Panc1 (cell line): ENCODE data around the gene TGFB2. TPM values are rescaled to one million over a fixed set of nuclear protein-coding genes. Genes with fewer than 3 reads are reported as not detected.
A peak's percentile ranks its signal among the peaks of the same experiment; 100 is the strongest.

Source experiments
- ATAC-seq: fragments of 200-7000 bp; cut with Tn5 transposase; 2 replicates; pipeline ENCODE4 v1.9.1; 2020; ENCODE audit warnings: mild to moderate bottlenecking, moderate library complexity
- BruUV-seq: library from RNA; stranded (reverse); fragments of 400-500 nt; replicated peaks from 2 replicates; lab custom pipeline; 2021; lab: Mats Ljungman, UMichigan
- CTCF ChIA-PET: fragments of 300-600 bp; sonication (Branson Sonifier 250); formaldehyde crosslinking; loops from one replicate; lab custom pipeline; 2022; ENCODE audit warnings: antibody characterized with exemption; lab: Charles Lee
- POLR2A ChIA-PET: fragments of 300-600 bp; sonication (Branson Sonifier 250); formaldehyde crosslinking; loops from one replicate; lab custom pipeline; 2022; ENCODE audit warnings: antibody characterized with exemption; lab: Charles Lee
- DNase-seq: peaks from one replicate; pipeline ENCODE4 v3.0.0-alpha.2; 2010; ENCODE audit warnings: low read depth, low spot score
- H3K27ac ChIP-seq: 2 replicates; pipeline ENCODE4 v1.5.1; 2011; ENCODE audit warnings: mild to moderate bottlenecking, low read length, inconsistent platforms
- H3K27me3 ChIP-seq: fragments of 200-500 bp; sonication (Bioruptor generic); 2 replicates; pipeline ENCODE4 v1.6.0; 2014; ENCODE audit warnings: low read length, inconsistent platforms; ENCODE audit not compliant: control insufficient read depth, insufficient read depth
- H3K36me3 ChIP-seq: fragments of 200-500 bp; sonication (Bioruptor generic); 2 replicates; pipeline ENCODE4 v1.5.1; 2014; ENCODE audit warnings: inconsistent platforms, mild to moderate bottlenecking, low read length, moderate library complexity; ENCODE audit not compliant: control insufficient read depth, insufficient read depth
- H3K4me1 ChIP-seq: 2 replicates; pipeline ENCODE4 v1.5.1; 2011; ENCODE audit warnings: inconsistent platforms, mild to moderate bottlenecking, low read length, moderate library complexity; ENCODE audit not compliant: control insufficient read depth, insufficient read depth
- H3K4me3 ChIP-seq, 2 experiments: 2 replicates each; pipeline ENCODE4 v1.5.1; 2011 to 2012; ENCODE audit warnings: low read depth in 2 of 2, low read length in 2 of 2, mild to moderate bottlenecking in 2 of 2, inconsistent platforms in 1 of 2, moderate library complexity in 1 of 2
- H3K9me3 ChIP-seq: fragments of 200-500 bp; sonication (Bioruptor generic); 2 replicates; pipeline ENCODE4 v1.5.1; 2014; ENCODE audit warnings: low read depth, mild to moderate bottlenecking, inconsistent platforms, low read length, moderate library complexity; ENCODE audit not compliant: control insufficient read depth, insufficient read depth
- CTCF ChIP-seq: fragments of 450-650 bp; IDR thresholded peaks from 2 replicates; pipeline ENCODE4 v1.5.1; 2017; ENCODE audit warnings: mild to moderate bottlenecking
- POLR2AphosphoS5 ChIP-seq: IDR thresholded peaks from 2 replicates; pipeline ENCODE4 v1.6.1; 2012; ENCODE audit warnings: mild to moderate bottlenecking, low read depth, low read length, moderate library complexity
- SIN3A ChIP-seq: IDR thresholded peaks from 2 replicates; pipeline ENCODE4 v1.6.1; 2012; ENCODE audit warnings: low read depth, mild to moderate bottlenecking, low read length, moderate library complexity, borderline replicate concordance; ENCODE audit not compliant: insufficient read depth
- TCF7L2 ChIP-seq: IDR thresholded peaks from 2 replicates; pipeline ENCODE4 v1.6.1; 2011; ENCODE audit warnings: mild to moderate bottlenecking, low read depth, low read length, inconsistent platforms
- in situ Hi-C: cut with HindIII; loops from 2 replicates; pipeline ENCODE4 v1.10.0; 2016; ENCODE audit warnings: low sequenced_read_pairs, low pct_unique_long_range_greater_than_20kb
- intact Hi-C: fragments of 100-400 bp; cut with micrococcal nuclease; formaldehyde crosslinking; loops from one replicate; pipeline ENCODE4 v1.10.0; 2022; ENCODE audit not compliant: unreplicated experiment
- total RNA-seq: library from RNA; stranded (reverse); gene quantifications from one replicate; pipeline ENCODE4 v1.2.1, GENCODE V29; 2021; ENCODE audit not compliant: unreplicated experiment
- TF ChIP-seq, protein P1 (sequence below), 2 experiments: IDR thresholded peaks; 2 replicates each; pipeline ENCODE4 v1.6.1; 2011 to 2012; ENCODE audit warnings: low read depth in 2 of 2, control low read depth in 1 of 2, low read length in 1 of 2, mild to moderate bottlenecking in 1 of 2, moderate library complexity in 1 of 2; ENCODE audit not compliant: insufficient read depth in 1 of 2

Gene TGFB2
- total RNA-seq, 1 experiment from 2014 or later: 58.9 TPM

DNA sequence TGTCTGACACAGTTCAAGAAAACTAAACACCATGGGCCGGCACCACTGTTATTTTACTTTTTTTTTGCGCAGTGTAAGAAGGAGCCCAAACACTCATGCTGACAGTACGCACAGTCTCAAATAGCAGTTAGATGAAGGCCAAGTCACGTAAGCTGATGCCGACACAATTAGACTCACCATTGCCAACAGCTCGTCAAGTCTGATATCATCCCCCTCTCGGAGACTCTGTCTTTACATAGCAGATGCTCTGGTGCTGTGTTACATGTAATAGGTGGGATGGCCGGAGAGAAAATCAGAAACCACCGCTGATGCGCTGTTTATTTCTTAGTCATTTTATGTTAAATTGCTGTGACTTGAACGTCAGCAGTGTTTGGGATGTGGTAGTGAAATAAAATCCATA lies 49.3 kb downstream of the TGFB2 start:
- intact Hi-C loops: no loop called here
- no peak overlapping the region for H3K4me3 ChIP-seq
- BruUV-seq: no TSS peak
- peaks cover 38% of the 10 kb centered on the region for H3K4me1 ChIP-seq
- peak overlapping the region; percentile 64 for H3K27ac ChIP-seq
- ChIA-PET POLR2A (interaction anchor here (0.6 kb wide), 1 partner anchor 104 kb away, joined by 3 read pairs; no protein-coding TSS in a partner anchor), CTCF (no interaction called here)
- no peaks in the 10 kb centered on the region for H3K36me3 ChIP-seq
- no peaks in the 10 kb centered on the region for H3K27me3 ChIP-seq
- in situ Hi-C loops: no loop called here
- no peaks in the 10 kb centered on the region for H3K9me3 ChIP-seq
- TF ChIP-seq, protein P1, sequence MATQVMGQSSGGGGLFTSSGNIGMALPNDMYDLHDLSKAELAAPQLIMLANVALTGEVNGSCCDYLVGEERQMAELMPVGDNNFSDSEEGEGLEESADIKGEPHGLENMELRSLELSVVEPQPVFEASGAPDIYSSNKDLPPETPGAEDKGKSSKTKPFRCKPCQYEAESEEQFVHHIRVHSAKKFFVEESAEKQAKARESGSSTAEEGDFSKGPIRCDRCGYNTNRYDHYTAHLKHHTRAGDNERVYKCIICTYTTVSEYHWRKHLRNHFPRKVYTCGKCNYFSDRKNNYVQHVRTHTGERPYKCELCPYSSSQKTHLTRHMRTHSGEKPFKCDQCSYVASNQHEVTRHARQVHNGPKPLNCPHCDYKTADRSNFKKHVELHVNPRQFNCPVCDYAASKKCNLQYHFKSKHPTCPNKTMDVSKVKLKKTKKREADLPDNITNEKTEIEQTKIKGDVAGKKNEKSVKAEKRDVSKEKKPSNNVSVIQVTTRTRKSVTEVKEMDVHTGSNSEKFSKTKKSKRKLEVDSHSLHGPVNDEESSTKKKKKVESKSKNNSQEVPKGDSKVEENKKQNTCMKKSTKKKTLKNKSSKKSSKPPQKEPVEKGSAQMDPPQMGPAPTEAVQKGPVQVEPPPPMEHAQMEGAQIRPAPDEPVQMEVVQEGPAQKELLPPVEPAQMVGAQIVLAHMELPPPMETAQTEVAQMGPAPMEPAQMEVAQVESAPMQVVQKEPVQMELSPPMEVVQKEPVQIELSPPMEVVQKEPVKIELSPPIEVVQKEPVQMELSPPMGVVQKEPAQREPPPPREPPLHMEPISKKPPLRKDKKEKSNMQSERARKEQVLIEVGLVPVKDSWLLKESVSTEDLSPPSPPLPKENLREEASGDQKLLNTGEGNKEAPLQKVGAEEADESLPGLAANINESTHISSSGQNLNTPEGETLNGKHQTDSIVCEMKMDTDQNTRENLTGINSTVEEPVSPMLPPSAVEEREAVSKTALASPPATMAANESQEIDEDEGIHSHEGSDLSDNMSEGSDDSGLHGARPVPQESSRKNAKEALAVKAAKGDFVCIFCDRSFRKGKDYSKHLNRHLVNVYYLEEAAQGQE (IDR thresholded peaks at IDR 0.05; ENCODE audit: insufficient read depth in 1 of 2, low read depth in 2 of 2, low read length in 1 of 2): no peak
- TF ChIP-seq SIN3A: no peak
- TF ChIP-seq POLR2AphosphoS5: no peak
- no peak for TF ChIP-seq CTCF
- no peak for TF ChIP-seq TCF7L2
- DNase-seq (no peak), ATAC-seq (no peak)

GRCh38 chr1:218394989-218395388 lies 49.9 kb downstream of the TGFB2 start:
- Histone ChIP-seq H3K27me3 (no peaks in the 10 kb centered on the region), H3K36me3 (no peaks in the 10 kb centered on the region), H3K9me3 (peaks cover 3% of the 10 kb centered on the region; the same call in 1 of the 2 replicates), H3K4me1 (peaks cover 33% of the 10 kb centered on the region), H3K4me3 (no peak overlapping the region), H3K27ac (peak overlapping the region; percentile 64)
- ChIA-PET POLR2A (interaction anchor here (0.6 kb wide), 1 partner anchor 104 kb away, joined by 3 read pairs; no protein-coding TSS in a partner anchor), CTCF (no interaction called here)
- no TSS peak for BruUV-seq
- in situ Hi-C loops: no loop called here
- no peak for TF ChIP-seq POLR2AphosphoS5
- TF ChIP-seq, protein P1 (IDR thresholded peaks at IDR 0.05; ENCODE audit: insufficient read depth in 1 of 2, low read depth in 2 of 2, low read length in 1 of 2): no peak
- TF ChIP-seq CTCF: no peak
- no peak for TF ChIP-seq TCF7L2
- intact Hi-C loops: no loop called here
- ATAC-seq (no peak), DNase-seq (no peak)
